ENCODE measurements around the gene ANKRD49. TPM values are rescaled to one million over a fixed set of nuclear protein-coding genes. Genes with fewer than 3 reads are reported as not detected.
A peak's percentile ranks its signal among the peaks of the same experiment; 100 is the strongest.

ANKRD49 gene
- total and polyA plus RNA-seq, 10 of the 15 experiments (the other 5 are each of a cell fraction or from before 2014, with no cell fraction given): 19.2 to 46.6 (median 33.6) TPM

GRCh38 chr11:94493281-94494125 is at the start of gene ANKRD49, which contains the start of gene MRE11 (continued):
- TF ChIP-seq ASH2L (IDR thresholded peaks at IDR 0.05; ENCODE audit: borderline replicate concordance, low read depth): 0 out of 2 replicates have a peak, but pooled peaks have one; percentile 44
- 0 out of 2 replicates have a peak, but pooled peaks have one; percentile 4 for TF ChIP-seq IRF4 (IDR thresholded peaks at IDR 0.05; ENCODE audit: low read depth, low read length)
- peak; percentile 57 for TF ChIP-seq E4F1 (IDR thresholded peaks at IDR 0.05; ENCODE audit: borderline replicate concordance, partially characterized antibody)
- no peak for TF ChIP-seq MTA2 (IDR thresholded peaks at IDR 0.05; ENCODE audit: low read depth)
- no peak for TF ChIP-seq ZBTB4 (CRISPR knock-in tag; IDR thresholded peaks at IDR 0.05)
- TF ChIP-seq USF2 (IDR thresholded peaks at IDR 0.05; ENCODE audit: borderline replicate concordance, low read depth, low read length): no peak
- TF ChIP-seq IRF3 (IDR thresholded peaks at IDR 0.05): no peak; the same call in 1 of the 2 replicates
- TF ChIP-seq KLF5 (IDR thresholded peaks at IDR 0.05; ENCODE audit: partially characterized antibody): peak; percentile 66
- TF ChIP-seq SP1 (IDR thresholded peaks at IDR 0.05; ENCODE audit: low read depth, low read length): peak; percentile 86
- TF ChIP-seq RAD51 (IDR thresholded peaks at IDR 0.05): peak; percentile 65
- TF ChIP-seq IKZF1 (conservative IDR thresholded peaks at IDR 0.05): peak; percentile 75
- peak; percentile 57; the same call in 1 of the 2 replicates for TF ChIP-seq RFX5 (IDR thresholded peaks at IDR 0.05; ENCODE audit: low read depth, low read length)
- TF ChIP-seq STAT1 (conservative IDR thresholded peaks at IDR 0.05): no peak
- 0 out of 2 replicates have a peak, but pooled peaks have one; percentile 40 for TF ChIP-seq TCF12 (IDR thresholded peaks at IDR 0.05; ENCODE audit: low read depth, low read length)
- TF ChIP-seq ZBTB33 (IDR thresholded peaks at IDR 0.05): no peak
- TF ChIP-seq POU2F2 (IDR thresholded peaks at IDR 0.05; ENCODE audit: borderline replicate concordance, low read depth, low read length): 0 out of 3 replicates have a peak, but pooled peaks have one; percentile 13

All from GM12878 (cell line).